HG02973 (cell line): ENCODE measurements around the gene HLA-DRB1.
"Not testable (repeated sequence)": the region's sequence is repeated elsewhere in the genome, so short reads cannot be mapped to it uniquely, and the experiment has no call there.

ENCODE experiments used
- ATAC-seq: cut with Tn5 transposase; IDR thresholded peaks from one replicate; pipeline ENCODE4 v1.9.1; 2021; ENCODE audit warnings: moderate library complexity; ENCODE audit not compliant: unreplicated experiment

HLA-DRB1 gene

DNA sequence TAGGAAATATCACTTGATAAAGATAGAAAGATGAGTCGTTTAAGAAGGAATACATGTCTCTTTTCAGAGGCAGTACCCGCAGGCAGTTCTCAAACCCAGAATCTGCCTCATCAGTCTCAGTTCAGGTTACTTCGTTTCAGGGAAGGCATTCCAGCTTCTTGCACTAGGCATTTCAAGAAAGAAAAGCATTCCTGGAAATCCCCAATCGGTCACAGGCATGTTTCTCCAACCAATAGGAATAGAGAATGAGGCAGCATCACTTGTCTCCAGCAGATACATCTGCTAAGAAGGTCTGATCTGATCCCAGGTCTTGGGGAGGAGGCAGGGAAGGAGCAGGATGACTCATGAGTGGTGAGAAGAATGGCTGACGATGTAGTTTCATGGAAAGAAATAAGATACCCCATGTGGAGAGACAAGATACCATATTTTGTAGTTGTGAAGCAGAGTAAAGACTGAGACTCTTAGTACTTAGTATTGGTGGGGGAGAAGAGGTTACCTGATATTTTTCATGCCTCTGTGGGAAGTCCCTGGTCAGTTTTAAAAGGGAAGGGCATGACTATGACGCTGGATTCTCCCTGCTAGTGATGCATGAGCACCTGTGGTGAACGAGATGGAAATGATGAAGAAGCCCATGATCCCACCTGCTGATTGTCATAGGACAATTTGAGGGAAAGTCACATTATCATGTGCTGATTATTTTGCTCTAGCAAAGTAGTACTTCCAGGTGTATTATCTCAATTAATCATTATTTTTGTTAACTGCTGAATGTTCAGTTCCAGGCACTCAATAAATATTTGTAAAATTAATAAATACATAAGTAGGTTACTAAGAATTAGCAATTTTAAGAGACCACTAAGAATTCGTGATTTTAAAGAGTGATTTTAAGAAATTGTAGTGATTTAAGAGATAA lies 20.3 kb upstream of the HLA-DRB1 start:
- ATAC-seq: peak; percentile 88

DNA sequence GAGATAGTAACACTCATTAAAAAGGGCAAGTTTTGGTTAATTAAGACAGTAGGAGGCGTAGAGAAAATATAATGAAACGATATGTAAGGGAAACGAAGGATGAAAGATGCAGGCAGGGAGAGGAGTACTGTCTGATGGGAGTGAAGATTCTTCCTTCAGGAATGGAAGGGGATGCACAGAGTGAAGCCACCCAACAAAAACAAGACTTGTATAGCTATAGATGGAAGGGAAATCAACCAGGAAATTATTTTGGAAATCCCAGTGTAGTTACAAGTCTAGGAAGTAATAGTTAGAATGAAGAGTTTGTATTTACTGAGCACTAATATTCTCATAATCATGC lies 19.7 kb upstream of the HLA-DRB1 start:
- ATAC-seq: no peak

DNA sequence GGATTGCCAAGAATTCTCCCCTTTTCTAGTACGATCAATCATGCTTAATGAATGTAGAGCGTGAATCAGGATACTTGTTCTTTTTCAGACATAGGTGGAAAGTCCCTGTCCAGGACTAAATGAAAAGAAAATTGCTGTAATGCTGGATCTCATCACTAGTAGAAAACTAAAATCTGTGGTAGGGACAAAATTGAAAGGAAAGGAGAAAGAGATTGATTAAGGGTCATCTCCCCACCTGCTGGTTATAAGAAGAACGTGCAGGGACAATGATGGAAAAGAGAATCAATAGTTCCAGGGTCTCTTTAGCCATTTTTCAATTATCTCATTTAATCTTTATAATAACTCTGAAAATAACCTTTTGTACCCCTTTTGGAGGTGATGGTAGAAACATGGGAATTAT lies 18.7 kb upstream of the HLA-DRB1 start:
- no peak for ATAC-seq

DNA sequence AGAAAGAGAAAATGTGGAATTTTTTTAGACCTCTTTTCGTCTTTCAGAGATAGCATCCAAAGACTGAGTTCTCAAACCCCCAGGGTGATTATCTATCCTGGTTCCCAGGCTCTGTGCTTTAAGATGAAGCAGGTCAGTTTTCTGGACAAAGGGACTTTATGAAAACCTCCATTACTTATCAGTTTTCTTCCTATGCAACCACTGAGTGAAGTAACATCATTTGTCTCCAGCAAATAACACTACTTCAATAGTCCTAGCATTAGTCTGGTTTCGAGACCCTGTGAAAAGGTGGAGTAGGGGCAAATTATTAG lies 18.3 kb upstream of the HLA-DRB1 start:
- no peak for ATAC-seq

DNA sequence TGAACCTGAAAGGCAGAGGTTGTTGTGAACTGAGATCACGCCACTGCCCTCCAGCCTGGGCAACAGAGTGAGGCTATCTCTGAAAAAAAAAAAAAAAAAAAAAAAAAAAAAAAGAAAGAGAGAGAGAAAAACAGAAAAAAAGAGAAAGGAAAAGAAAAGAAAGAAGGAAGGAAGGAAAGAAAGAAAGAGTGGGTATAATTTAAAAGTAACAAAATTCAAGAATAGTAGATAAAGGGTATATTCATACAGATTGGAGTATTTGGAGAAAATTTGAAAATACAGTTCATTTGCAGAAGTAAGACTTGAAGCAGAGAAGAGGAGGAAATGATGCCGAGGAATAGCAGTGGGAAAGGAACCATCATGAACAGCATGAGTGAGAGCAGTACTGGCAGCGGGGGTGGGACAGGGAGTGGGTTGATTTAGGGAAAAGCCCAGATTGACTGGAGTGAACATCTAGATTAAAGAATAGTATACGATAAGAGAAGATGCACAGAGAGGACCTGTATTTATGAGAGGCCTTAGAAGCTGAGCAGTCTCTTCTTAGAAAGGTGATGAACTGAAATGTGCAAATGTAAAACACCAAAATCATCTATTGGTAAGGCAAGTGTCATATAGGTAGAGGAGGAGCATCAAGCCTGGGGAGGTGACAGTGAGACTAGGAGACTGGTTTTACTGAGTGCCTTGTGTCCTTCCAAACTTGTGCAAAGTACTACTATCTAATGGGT lies 17.8 kb upstream of the HLA-DRB1 start:
- no peak for ATAC-seq

DNA sequence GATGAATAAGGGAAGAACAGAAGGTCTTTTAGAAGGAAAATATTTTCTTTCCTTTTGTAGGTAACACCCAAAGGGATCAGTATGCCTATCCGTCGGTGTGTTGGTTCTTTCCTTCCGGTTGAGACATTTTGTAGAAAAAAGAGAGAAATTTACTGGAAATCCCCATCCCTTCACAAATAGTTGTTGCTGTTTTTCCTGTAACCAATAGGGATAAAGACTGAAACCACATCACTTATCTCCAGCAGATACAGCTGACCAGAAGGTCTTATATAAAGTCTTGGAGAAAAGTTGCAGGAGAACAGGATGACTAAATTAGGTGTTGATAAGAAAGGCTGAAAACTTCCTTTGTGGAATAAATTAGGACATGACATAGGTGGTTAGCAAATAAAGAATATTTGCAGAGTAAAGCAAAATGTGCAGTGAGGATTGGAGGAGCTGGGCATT lies 14.8 kb upstream of the HLA-DRB1 start:
- ATAC-seq: peak; percentile 39

DNA sequence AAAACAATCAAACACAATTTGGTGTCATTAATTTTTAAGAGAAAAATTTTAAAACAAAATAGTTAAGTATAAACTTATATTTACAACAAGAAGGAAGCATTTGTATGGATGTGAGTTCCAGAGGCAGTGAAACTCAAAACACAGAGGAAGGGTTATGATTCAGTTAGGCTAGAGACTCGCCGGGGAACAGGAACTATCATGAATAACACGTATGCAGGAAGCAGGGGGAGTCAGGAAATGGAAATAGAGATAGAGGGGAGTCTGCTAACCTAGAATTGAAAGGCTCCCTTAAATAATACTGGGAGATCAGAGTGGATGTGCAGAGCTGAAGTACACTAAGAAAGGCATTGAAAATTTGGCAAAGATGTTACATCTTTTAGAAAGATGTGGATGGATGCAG lies 14.2 kb upstream of the HLA-DRB1 start:
- ATAC-seq: no peak

DNA sequence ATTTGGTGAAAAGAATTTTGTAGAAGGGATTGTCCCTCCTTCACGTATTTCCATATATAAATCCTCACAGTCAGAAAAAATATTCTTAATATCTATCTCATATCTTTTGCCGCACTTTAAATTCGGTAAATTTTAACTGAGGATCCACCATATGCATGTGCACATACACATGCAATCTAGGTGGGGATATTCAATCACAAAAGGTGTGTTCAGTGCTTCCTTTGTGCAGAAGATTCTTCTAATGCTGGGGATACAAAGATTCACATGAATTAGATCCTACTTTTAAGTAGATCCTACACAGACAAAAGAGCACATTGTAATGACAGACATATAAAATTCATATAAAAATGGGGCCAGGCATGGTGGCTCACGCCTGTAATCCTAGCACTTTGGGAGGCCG lies 13.6 kb upstream of the HLA-DRB1 start:
- ATAC-seq: no peak

DNA sequence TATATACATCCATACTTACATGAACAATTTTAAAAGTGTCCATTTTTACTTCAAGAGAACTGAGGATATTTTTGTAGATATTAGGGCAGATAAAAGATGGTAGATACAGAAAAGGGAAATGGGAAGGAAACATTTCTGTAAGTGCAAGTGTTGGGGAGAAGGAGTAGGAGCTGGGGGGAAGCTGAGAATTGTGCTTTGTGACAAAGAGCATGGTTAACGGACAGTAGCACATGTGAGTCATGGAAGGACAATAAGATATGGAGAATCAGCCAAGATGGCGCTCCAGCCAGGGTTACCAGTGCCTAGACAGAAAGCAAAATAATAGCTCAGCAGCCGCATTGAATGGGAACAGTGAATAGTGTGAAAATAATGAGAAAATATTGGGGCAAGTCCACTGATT lies 12.7 kb upstream of the HLA-DRB1 start:
- no peak for ATAC-seq

DNA sequence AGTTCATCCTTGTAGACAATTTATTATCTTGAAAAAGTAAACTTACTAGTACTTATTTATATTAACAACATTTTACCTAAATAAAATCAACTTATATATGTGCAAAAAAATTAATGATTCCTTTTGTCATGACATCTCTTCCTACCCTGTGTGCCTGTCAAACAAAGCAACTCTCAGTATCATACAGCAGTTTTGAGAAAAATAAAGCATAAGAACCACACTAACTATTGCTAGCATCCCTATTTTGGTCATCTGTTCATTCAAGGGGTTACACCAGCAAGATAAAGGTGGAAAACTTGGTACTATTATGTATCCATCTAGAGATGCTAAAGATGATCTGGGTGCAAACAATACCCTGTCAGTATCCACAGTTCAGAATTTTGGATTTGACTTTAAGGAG lies 7.4 kb upstream of the HLA-DRB1 start:
- no peak for ATAC-seq

DNA sequence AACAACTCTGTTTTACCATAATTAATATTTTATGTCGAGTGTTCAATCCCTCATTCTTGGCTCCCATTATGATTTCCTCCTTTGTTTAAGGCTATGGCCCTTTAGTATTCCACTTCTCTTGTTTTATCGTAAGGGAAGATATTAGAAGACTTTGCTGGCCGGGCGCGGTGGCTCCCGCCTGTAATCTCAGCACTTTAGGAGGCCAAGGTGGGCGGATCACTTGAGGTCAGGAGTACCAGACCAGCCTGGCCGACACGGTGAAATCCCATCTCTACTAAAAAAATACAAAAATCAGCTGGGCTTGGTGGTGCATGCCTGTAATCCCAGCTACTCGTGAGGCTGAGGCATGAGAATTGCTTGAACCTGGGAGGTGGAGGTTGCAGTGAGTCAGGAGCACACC lies 1.1 kb upstream of the HLA-DRB1 start:
- not testable (repeated sequence) for ATAC-seq

DNA sequence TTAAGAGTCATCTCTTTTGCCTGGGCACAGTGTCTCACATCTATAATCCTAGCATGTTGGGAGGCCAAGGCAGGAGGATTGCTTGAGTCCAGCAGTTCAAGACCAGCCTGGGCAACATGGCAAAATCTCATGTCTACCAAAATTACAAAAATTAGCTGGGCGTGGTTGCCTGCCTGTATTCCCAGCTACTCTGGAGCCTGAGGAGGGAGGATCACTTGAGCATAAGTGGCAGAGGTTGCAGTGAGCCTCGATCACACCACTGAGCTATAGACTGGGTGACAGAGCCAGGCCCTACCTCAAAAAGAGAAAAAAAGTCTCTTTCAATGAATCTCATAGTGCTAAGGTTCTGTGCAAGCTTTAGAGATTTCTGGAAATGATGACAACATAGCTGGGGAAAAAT lies 1.5 kb downstream of the HLA-DRB1 start:
- no peak for ATAC-seq

DNA sequence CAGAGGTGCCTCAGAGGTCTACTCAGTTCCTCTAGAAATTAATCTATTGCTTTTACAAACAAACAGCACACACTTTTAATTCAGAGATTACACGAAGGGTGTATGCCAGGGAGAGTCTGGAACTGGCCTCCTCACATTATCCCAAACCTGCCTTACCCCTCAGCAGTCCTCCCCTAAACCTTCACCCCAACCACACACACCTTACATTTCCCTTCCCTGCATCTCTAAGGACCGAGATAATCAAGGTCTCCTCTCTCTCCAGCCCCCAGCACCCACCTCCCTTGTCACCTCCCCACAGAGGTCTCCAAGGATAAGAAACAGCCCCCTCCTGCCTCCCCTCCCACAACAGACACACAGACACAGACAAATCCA lies 6.1 kb downstream of the HLA-DRB1 start:
- ATAC-seq: no peak

DNA sequence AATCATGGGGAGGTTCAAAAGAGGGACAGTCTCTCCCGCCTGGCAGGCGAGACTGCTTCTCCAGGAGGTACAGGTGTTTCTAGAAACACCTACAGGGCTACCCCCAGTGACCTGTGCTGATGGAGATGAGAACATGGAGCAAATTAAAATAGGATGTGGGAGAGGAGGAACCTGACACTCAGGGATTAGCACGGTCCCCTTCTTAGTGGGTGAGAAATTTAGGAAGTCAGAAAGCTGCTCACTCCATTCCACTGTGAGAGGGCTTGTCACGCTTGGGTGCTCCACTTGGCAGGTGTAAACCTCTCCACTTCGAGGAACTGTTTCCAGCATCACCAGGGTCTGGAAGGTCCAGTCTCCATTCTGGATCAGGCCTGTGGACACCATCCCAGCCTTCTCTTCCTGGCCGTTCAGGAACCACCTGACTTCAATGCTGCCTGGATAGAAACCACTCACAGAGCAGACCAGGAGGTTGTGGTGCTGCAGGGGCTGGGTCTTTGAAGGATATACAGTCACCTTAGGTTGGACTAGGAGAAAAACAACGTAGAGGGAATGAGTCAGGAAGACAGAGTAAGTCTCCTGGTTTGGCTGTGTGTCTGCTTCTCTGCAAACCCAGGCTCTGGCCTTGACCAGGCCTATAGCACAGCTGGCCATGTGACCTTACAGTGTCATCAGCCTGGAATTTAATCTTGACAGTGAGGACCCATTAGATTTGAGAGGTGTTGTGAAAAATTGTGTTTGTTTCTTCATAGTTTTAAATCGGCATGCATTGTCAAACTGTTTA lies 8.1 kb downstream of the HLA-DRB1 start:
- no peak for ATAC-seq

DNA sequence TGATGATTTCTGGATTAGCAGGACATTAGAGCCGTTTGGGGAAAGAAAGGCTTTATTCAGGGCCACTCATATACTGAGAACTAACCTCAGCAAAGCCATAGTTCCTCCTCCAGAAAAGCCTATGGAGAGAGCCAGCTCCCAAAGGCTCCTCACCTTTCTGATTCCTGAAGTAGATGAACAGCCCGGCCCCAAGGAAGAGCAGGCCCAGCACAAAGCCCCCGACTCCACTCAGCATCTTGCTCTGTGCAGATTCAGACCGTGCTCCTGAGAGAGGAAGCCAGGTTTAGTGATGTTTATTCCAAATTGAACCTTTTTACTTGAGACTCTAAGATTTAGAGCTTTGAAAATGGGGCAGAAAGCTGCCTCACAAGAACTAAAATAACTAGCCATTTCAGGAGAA lies 9.1 kb downstream of the HLA-DRB1 start:
- ATAC-seq: no peak

DNA sequence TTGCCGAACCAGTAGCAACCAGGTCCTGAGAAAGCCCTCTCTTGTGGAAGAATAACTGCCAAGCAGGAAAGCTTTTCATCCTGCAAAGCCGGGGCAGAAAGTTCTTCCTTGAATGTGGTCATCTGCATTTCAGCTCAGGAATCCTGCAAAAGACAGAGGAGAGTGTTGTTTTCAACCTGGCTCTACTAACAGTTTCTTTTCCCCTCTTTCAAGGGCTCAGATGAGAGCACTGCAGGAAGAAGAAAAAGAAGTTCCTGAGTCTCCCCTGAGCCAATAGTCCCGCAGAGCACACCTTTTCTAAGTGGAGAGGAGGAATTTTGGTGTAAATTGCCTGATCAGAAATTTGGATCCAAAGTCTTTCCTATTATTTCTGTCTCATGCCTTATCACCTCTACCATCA lies 10.7 kb downstream of the HLA-DRB1 start:
- ATAC-seq: no peak

DNA sequence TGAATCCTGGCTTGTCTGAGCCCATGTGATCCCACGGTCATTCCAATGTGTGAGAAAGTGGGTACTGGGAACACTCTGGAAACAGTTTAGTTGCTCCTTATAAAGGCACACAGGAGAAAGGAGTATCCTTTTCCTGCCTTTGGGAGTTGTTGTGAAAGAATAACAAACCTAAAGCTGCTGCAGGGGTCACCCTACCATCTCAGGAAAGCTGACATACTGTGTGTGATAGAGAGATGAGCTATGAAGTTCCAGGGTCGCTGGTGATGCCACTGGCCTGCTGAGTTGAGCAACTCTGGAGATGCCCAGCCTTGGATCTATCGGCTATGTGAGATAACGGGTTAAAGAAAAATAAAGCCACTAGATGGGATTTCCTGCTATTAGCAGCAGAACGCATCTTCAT lies 12.2 kb downstream of the HLA-DRB1 start:
- not testable (repeated sequence) for ATAC-seq

DNA sequence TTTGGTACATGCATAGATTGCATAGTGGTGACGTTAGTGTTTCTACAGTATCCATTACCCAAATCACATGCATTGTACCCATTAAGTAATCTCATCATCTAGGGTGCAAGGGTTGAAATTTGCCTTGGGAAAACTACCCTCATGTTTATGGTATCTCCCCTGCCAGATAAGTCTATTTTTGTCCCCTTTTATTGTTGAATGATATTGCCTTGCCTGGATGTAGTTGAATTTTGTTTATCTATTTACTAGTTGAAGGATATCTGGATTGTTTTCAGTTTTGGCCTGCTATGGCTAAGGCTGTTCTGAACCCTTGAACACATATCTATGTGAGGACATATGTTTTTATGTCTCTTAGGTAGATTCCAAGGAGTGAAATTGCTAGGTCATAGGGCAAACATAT lies 13.4 kb downstream of the HLA-DRB1 start:
- no peak for ATAC-seq

DNA sequence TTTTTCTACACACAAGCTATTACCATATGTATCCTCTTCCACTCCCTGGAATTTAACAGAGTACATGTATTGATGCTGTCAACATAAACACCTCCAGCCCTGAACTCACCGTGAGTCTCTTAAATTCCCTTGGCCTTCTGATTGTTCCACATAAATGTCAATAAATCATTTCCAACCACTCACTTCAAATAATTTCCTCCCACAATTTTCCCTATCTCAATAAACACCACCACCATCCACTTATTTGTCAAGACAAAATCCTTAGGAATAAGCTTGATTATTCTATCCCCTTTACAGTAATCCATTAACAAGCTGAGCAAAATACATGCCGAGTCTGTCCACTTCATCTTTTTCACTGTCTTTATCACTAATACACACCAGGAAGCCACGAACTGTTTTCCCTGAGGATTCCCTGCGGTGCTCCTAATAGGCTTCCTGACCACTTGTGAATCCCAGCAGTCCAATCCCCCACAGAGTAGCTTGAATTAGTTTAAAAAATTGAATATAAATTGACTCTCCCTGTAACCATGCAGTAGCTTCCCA lies 19.2 kb downstream of the HLA-DRB1 start:
- no peak for ATAC-seq

DNA sequence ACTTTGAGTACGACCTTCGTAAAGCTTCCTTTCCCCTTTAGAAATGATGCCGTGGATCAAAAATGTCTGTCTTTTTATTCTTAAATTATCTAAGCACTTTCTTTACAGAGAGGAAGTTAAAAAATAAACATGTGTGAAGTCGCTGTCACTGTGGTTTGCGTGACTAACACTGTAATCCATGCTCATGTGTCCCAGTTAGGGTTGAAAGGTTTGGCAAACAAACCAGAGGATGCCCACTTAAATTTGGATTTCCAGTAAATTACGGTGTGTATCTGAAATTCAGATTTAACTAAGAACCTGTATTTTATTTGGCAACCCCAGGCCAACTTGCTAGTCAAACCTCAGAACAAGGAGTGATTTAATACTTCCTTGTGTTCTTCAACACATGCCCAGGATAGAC lies 21.1 kb downstream of the HLA-DRB1 start:
- ATAC-seq: no peak

DNA sequence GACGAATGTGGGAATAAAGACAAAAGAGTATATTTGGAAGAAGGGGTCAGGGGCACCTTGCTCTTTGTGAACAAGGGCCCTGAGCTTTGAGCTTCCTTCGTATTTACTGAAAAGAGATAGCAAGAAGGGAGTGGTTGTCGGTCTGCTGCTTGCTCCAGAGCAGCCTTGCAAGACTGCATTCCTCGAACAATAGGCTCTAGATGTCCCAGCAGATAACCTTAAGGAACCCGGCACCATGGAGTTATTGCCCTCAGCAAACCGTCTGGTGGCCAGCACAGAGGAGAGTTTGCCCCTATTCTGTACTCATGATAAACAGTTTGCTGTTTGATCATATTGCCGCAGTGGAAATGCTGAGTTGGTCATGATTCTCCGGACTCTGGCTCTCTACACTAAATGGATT lies 22.7 kb downstream of the HLA-DRB1 start:
- ATAC-seq: no peak

DNA sequence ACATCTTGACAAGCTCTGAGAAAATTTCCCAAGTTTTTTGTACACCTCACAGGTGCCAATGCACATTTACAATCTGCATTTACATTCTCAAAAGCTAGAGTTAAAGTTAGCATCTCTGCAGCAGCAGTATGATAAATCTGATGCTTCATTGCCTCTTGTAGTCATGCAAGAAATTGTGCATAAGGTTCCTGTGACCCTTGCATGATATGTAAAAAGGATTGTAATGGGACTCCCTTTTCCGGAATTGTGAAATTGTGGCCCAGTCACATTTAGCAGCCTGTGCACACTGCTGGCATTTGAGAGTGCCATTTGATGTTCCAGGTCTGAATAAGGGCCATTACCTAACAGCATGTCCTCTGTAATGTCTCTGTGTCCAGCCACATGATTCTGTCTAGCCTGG lies 24.1 kb downstream of the HLA-DRB1 start:
- ATAC-seq: no peak
